Activated naive CD4-positive, alpha-beta T cell treated with anti-CD3 and anti-CD28 coated beads, Interleukin-2, amount 10 ng/mL, durations not matched to agents 7 days and 5 days (primary cell): ENCODE measurements around the gene FAM47C.
"Not testable (repeated sequence)": the region's sequence is repeated elsewhere in the genome, so short reads cannot be mapped to it uniquely, and the experiment has no call there.

ENCODE experiments used
- CTCF ChIA-PET: fragments of 350-600 bp; sonication (Branson Sonifier 250); formaldehyde crosslinking; loops from one replicate; lab custom pipeline; 2021; ENCODE audit warnings: antibody characterized with exemption; lab: Charles Lee
- DNase-seq: peaks from one replicate; pipeline ENCODE4 v3.0.0-alpha.2; 2020
- H3K27ac Mint-ChIP-seq: one replicate; pipeline ENCODE4 v1.8.0; 2021; ENCODE audit warnings: mild to moderate bottlenecking, moderate library complexity, mixed read lengths
- H3K27me3 Mint-ChIP-seq: one replicate; pipeline ENCODE4 v1.8.0; 2021; ENCODE audit warnings: mild to moderate bottlenecking, mixed read lengths
- H3K36me3 Mint-ChIP-seq: one replicate; pipeline ENCODE4 v1.8.0; 2021; ENCODE audit warnings: mixed read lengths
- H3K4me1 Mint-ChIP-seq: one replicate; pipeline ENCODE4 v1.8.0; 2021; ENCODE audit warnings: mixed read lengths
- H3K4me3 Mint-ChIP-seq: one replicate; pipeline ENCODE4 v1.8.0; 2021; ENCODE audit warnings: mild to moderate bottlenecking, moderate library complexity, mixed read lengths
- H3K9me3 Mint-ChIP-seq: one replicate; pipeline ENCODE4 v1.8.0; 2021; ENCODE audit warnings: mixed read lengths

Gene FAM47C

GRCh38 chrX:37008182-37008581, at the start of gene FAM47C:
Gene FAM47C (plus strand): TSS chrX:37008366. CDS start chrX:37008411, 45 bp downstream.
- H3K27ac Mint-ChIP-seq, H3K4me3 Mint-ChIP-seq, CTCF ChIA-PET, DNase-seq, H3K4me1 Mint-ChIP-seq, H3K36me3 Mint-ChIP-seq, H3K27me3 Mint-ChIP-seq, H3K9me3 Mint-ChIP-seq: not testable (repeated sequence)

DNA sequence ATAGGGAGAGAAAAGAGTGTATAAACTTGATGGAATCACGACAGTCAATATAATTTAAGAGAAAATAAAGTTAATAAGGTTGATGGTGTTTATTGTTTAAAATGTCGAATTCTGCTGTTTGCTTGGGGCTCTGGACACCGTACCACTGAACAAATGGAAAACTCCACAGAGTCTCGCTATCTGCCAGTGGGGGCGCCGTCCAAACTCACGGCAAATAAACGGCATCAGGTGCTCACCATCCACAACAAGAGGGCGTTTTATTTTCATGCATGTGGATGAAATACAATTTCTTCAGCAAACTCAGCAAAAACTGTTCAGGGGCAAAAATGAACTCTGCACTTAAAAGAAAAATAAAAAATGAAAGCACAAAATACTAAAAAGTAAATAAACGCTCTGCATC, 46.6 kb upstream of the FAM47C start:
- Mint-ChIP-seq H3K4me3 (no peak overlapping the region), H3K4me1 (no peaks in the 10 kb centered on the region), H3K27ac (no peak overlapping the region), H3K36me3 (no peaks in the 10 kb centered on the region), H3K9me3 (no peaks in the 10 kb centered on the region), H3K27me3 (peaks cover 16% of the 10 kb centered on the region)
- CTCF ChIA-PET: no interaction called here
- no peak for DNase-seq

DNA sequence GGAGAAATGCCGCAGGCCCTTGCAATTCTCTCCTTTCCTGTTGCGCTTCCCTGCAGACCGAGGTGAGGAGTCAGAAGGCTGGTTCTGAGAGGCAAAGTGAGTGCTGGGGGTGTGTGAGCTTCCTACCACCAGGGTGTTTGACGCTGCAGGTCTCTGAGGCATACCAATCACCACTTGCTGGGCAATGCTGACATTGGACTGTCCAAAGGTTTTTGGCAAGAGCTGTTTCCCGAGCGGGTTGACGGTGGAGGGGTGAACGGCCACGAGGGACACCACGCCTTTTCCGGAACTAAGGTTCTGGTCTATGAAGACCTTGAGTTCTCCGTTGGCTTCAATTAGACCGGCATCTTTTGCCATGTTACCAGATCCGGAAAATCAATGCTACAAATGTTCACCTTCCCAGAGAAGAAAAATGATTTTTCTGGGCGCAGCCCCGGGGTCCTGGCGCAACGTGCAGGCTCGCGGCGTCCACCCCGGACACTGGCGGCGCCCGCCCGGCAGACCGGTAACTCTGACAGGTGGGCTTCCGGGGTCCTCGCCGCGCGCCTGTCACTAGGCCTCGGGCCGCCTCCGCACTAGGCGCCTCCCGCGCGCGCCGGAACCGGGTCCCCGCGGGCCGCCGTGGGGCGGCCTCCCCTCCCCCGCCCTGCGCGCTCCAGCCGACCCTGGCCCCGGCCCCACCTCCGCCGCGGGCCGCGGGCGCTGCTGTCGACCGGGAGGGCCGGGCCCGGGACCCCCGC, 44.9 kb upstream of the FAM47C start:
- Mint-ChIP-seq H3K9me3 (no peaks in the 10 kb centered on the region), H3K27ac (no peak overlapping the region), H3K4me3 (no peak overlapping the region), H3K27me3 (peaks cover 10% of the 10 kb centered on the region), H3K4me1 (no peaks in the 10 kb centered on the region), H3K36me3 (no peaks in the 10 kb centered on the region)
- DNase-seq: no peak
- CTCF ChIA-PET: no interaction called here

- Mint-ChIP-seq H3K9me3 (no peaks in the 10 kb centered on the region), H3K36me3 (no peaks in the 10 kb centered on the region), H3K27me3 (peaks cover 4% of the 10 kb centered on the region), H3K4me3 (no peak overlapping the region), H3K27ac (no peak overlapping the region), H3K4me1 (no peaks in the 10 kb centered on the region)
- CTCF ChIA-PET: no interaction called here
- no peak for DNase-seq
Measured at GRCh38 chrX:36963852-36964251, 44.3 kb upstream of the FAM47C start.

DNA sequence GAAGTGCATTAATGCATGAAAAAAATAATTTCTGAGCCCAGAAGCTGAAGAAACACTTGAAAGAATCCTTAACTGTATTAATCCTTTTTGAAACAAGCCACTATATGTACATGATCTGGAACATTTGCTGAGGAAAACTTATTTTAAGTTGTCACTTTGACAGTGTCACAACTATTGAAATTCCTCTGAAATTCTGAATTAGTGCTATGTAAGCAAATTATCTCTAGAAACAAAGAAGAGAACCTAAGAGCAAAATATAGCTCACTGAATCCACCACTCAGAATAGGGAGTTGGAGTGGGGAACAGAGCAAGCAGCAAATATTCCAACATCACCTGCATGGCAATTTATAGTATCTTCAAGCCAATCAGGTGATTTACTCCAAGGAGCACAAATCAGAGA, 34.6 kb upstream of the FAM47C start:
- H3K27ac Mint-ChIP-seq: no peak overlapping the region
- DNase-seq: no peak
- H3K36me3 Mint-ChIP-seq: no peaks in the 10 kb centered on the region
- H3K4me1 Mint-ChIP-seq: no peaks in the 10 kb centered on the region
- no peak overlapping the region for H3K4me3 Mint-ChIP-seq
- CTCF ChIA-PET: no interaction called here
- H3K27me3 Mint-ChIP-seq: no peaks in the 10 kb centered on the region
- no peaks in the 10 kb centered on the region for H3K9me3 Mint-ChIP-seq

- no peak for DNase-seq
- Mint-ChIP-seq H3K4me3 (no peak overlapping the region), H3K27ac (no peak overlapping the region), H3K9me3 (no peaks in the 10 kb centered on the region), H3K27me3 (no peaks in the 10 kb centered on the region), H3K36me3 (no peaks in the 10 kb centered on the region), H3K4me1 (no peaks in the 10 kb centered on the region)
- CTCF ChIA-PET: no interaction called here
Measured at GRCh38 chrX:36974911-36975310, 33.3 kb upstream of the FAM47C start.

DNA sequence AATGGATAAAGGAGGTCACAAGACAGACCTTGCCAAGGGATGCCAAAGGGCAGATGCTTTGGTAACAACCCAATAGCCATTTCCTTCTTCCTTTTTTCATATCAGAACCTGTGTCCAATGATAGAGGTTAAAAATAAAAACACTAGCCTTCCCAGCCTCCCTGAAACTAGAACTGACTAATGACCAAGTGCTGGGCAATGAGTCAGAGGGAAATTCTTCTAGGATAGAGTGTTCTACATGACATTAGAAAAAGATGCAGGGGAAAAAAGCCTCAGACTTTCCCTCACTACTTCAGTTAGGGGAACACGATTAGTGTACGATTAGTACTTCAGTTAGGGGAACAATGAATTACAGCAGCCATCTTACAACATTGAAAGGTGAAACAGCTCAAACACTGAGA, 29.3 kb upstream of the FAM47C start:
- Mint-ChIP-seq H3K4me3 (no peak overlapping the region), H3K27ac (no peak overlapping the region), H3K4me1 (no peaks in the 10 kb centered on the region), H3K36me3 (no peaks in the 10 kb centered on the region), H3K9me3 (no peaks in the 10 kb centered on the region), H3K27me3 (no peaks in the 10 kb centered on the region)
- CTCF ChIA-PET: no interaction called here
- no peak for DNase-seq

- peaks cover 4% of the 10 kb centered on the region for H3K4me1 Mint-ChIP-seq
- peaks cover 10% of the 10 kb centered on the region for H3K27me3 Mint-ChIP-seq
- no peak overlapping the region for H3K4me3 Mint-ChIP-seq
- CTCF ChIA-PET: no interaction called here
- no peak overlapping the region for H3K27ac Mint-ChIP-seq
- DNase-seq: no peak
- H3K36me3 Mint-ChIP-seq: peaks cover 2% of the 10 kb centered on the region
- no peaks in the 10 kb centered on the region for H3K9me3 Mint-ChIP-seq
Measured at GRCh38 chrX:36983831-36984230, 24.3 kb upstream of the FAM47C start.

- H3K36me3 Mint-ChIP-seq, CTCF ChIA-PET, H3K9me3 Mint-ChIP-seq, H3K27me3 Mint-ChIP-seq, H3K27ac Mint-ChIP-seq, H3K4me1 Mint-ChIP-seq, DNase-seq: not testable (repeated sequence)
- H3K4me3 Mint-ChIP-seq: peak overlapping the region; percentile 55
Measured at GRCh38 chrX:36985416-36986209, 22.6 kb upstream of the FAM47C start.

DNA sequence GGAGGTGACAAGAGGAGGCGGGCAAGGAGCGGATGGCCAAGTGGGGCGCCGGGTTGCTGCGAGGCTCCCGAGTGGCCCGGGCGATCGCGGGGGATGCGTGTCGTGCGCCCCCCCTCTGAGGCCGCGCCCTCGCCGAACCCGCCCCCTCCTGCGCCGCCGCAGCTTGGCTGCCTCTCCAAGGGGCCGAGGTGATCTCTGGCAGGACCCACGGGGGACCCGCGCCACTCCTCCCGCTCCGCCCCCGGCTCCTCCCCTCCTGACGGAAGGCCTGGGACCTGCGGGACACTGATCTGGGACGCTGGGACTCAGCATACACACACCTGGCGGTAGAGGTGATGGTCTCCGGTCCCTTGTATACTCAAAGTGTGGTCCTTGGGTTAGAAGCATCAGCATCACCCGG, 21.9 kb upstream of the FAM47C start:
- Mint-ChIP-seq H3K9me3 (no peaks in the 10 kb centered on the region), H3K27me3 (peaks cover 10% of the 10 kb centered on the region), H3K4me1 (peaks cover 4% of the 10 kb centered on the region), H3K4me3 (no peak overlapping the region), H3K27ac (no peak overlapping the region), H3K36me3 (peaks cover 2% of the 10 kb centered on the region)
- no peak for DNase-seq
- CTCF ChIA-PET: no interaction called here

- H3K27ac Mint-ChIP-seq, H3K4me3 Mint-ChIP-seq, H3K36me3 Mint-ChIP-seq, H3K4me1 Mint-ChIP-seq, DNase-seq, H3K9me3 Mint-ChIP-seq, CTCF ChIA-PET, H3K27me3 Mint-ChIP-seq: not testable (repeated sequence)
Measured at GRCh38 chrX:36987212-36987611, 21.0 kb upstream of the FAM47C start.

GRCh38 chrX:37000140-37000539, 8.0 kb upstream of the FAM47C start:
- CTCF ChIA-PET: no interaction called here
- no peaks in the 10 kb centered on the region for H3K36me3 Mint-ChIP-seq
- H3K9me3 Mint-ChIP-seq: no peaks in the 10 kb centered on the region
- no peaks in the 10 kb centered on the region for H3K4me1 Mint-ChIP-seq
- H3K4me3 Mint-ChIP-seq: no peak overlapping the region
- no peak for DNase-seq
- no peaks in the 10 kb centered on the region for H3K27me3 Mint-ChIP-seq
- no peak overlapping the region for H3K27ac Mint-ChIP-seq

DNA sequence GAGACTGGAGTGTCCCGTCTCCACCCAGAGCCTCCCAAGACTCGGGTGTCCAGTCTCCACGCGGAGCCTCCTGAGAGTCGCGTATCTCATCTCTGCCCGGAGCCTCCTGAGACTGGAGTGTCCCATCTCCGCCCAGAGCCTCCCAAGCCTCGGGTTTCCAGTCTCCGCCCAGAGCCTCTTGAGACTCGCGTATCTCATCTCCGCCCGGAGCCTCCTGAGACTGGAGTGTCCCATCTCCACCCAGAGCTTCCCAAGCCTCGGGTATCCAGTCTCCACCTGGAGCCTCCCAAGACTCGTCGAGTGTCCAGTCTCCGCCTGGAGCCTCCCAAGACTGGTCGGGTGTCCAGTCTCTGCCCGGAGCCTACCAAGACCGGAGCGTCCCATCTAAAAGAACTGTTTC, 2.3 kb downstream of the FAM47C start:
- H3K4me3 Mint-ChIP-seq: no peak overlapping the region
- CTCF ChIA-PET: no interaction called here
- H3K27me3 Mint-ChIP-seq: no peaks in the 10 kb centered on the region
- no peak for DNase-seq
- H3K4me1 Mint-ChIP-seq: no peaks in the 10 kb centered on the region
- H3K36me3 Mint-ChIP-seq: no peaks in the 10 kb centered on the region
- no peak overlapping the region for H3K27ac Mint-ChIP-seq
- no peaks in the 10 kb centered on the region for H3K9me3 Mint-ChIP-seq

DNA sequence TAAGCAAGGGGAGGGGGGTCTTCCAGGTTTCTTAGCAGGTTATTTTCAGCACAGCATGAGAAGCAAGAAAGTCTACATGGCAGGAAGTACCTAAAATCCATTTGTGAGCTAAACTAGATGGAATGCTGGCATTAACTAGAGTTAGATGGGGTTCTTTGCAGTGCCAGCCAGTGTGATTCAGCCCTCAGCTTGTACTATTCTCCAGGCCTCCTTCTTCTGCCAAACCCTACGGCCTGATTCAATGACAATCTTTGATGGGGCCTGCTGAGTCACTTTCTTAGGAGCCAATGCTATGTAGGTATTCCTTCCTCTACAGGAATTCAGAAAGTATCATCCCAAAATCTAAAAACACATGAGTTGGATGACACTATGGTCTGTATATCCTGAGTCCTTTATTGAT, 26.1 kb downstream of the FAM47C start:
- H3K9me3 Mint-ChIP-seq, CTCF ChIA-PET: not testable (repeated sequence)

DNA sequence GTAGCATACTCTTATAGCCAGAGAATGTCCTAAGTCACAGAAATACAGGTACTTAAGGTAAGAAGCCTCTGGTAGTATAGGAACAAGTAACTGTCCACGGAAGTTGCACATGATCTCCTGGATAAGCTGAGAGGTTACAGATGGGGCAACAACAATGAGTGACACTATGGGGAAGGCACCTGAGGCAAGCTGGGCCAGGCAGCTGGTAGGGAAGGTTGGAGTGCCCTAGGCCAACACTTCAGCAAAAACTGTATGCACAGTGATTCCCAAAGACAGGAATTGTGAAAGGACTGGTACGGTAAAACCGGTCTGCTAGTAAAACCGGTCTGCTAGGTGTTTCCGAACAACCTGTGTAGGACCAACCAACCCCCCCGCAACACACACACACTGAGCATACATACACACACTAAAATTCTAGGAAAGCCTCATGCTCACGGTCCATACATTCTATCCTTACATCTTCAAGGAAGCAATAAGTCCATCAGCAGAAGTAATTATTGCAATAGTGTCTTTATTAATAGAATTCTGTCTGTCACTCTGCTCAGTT, 28.6 kb downstream of the FAM47C start:
- DNase-seq, H3K36me3 Mint-ChIP-seq, CTCF ChIA-PET, H3K4me3 Mint-ChIP-seq, H3K27ac Mint-ChIP-seq, H3K27me3 Mint-ChIP-seq, H3K9me3 Mint-ChIP-seq, H3K4me1 Mint-ChIP-seq: not testable (repeated sequence)

More for the DNA sequence above, 26.1 kb downstream of the FAM47C start:
- H3K36me3 Mint-ChIP-seq, H3K4me1 Mint-ChIP-seq, DNase-seq, H3K4me3 Mint-ChIP-seq, H3K27ac Mint-ChIP-seq, H3K27me3 Mint-ChIP-seq: not testable (repeated sequence)
